GM18873 (cell line): ENCODE measurements around the gene PTTG2.

Experiments used
- ATAC-seq: cut with Tn5 transposase; IDR thresholded peaks from one replicate; pipeline ENCODE4 v1.9.1; 2021; ENCODE audit warnings: mild to moderate bottlenecking, moderate library complexity, moderate number of reproducible peaks; ENCODE audit not compliant: unreplicated experiment, low FRiP score

The PTTG2 gene

GRCh38 chr4:37982736-37983135 is 22.5 kb downstream of the PTTG2 start:
- ATAC-seq: no peak

- no peak for ATAC-seq
These were observed 23.8 kb downstream of the PTTG2 start for GRCh38 chr4:37983951-37984350.

- no peak for ATAC-seq
These were observed 25.6 kb downstream of the PTTG2 start for GRCh38 chr4:37985730-37986275.

- no peak for ATAC-seq
These were observed 28.5 kb downstream of the PTTG2 start for GRCh38 chr4:37988670-37989069.

GRCh38 chr4:37989398-37990260 is 29.4 kb downstream of the PTTG2 start:
- no peak for ATAC-seq

- no peak for ATAC-seq
These were observed 30.6 kb downstream of the PTTG2 start for GRCh38 chr4:37990731-37991245.

GRCh38 chr4:37991623-37992410 is 31.6 kb downstream of the PTTG2 start:
- ATAC-seq: no peak

- ATAC-seq: no peak
These were observed 33.6 kb downstream of the PTTG2 start for GRCh38 chr4:37993806-37994205.

GRCh38 chr4:37994569-37994968 is 34.4 kb downstream of the PTTG2 start:
- ATAC-seq: no peak

GRCh38 chr4:37995299-37995821 is 35.2 kb downstream of the PTTG2 start:
- ATAC-seq: no peak

GRCh38 chr4:37995981-37996775 is 36.0 kb downstream of the PTTG2 start:
- ATAC-seq: no peak

GRCh38 chr4:37998226-37998625 is 38.0 kb downstream of the PTTG2 start:
- no peak for ATAC-seq

GRCh38 chr4:37999000-37999716 is 39.0 kb downstream of the PTTG2 start:
- no peak for ATAC-seq

GRCh38 chr4:37999965-38000364 is 39.8 kb downstream of the PTTG2 start:
- no peak for ATAC-seq

GRCh38 chr4:38001927-38002326 is 41.7 kb downstream of the PTTG2 start:
- no peak for ATAC-seq

GRCh38 chr4:38002451-38003071 is 42.4 kb downstream of the PTTG2 start:
- no peak for ATAC-seq

- no peak for ATAC-seq
These were observed 42.9 kb downstream of the PTTG2 start for GRCh38 chr4:38003102-38003501.

- no peak for ATAC-seq
These were observed 43.4 kb downstream of the PTTG2 start for GRCh38 chr4:38003628-38004027.

- ATAC-seq: no peak
These were observed 43.9 kb downstream of the PTTG2 start for GRCh38 chr4:38004062-38004461.
